K562 (cell line): ENCODE data around the gene STK11. TPM values are rescaled to one million over a fixed set of nuclear protein-coding genes. Genes with fewer than 3 reads are reported as not detected.

Experiments used
- CREB1 ChIP-seq, 2 experiments: sonication (generic) in 1 of 2; formaldehyde crosslinking in 1 of 2; IDR thresholded peaks; 2 replicates each; pipeline versions ENCODE4 v1.6.1 to v1.8.0; 2012 to 2022; ENCODE audit warnings: inconsistent platforms in 1 of 2, mild to moderate bottlenecking in 1 of 2, missing genetic modification reagents in 1 of 2, moderate library complexity in 1 of 2
- GABPB1 ChIP-seq: sonication (generic); formaldehyde crosslinking; IDR thresholded peaks from 2 replicates; pipeline ENCODE4 v1.8.0; 2022; ENCODE audit warnings: mild to moderate bottlenecking, missing genetic modification reagents
- MCM7 ChIP-seq, 2 experiments: fragments of 450-650 bp; IDR thresholded peaks; 2 replicates each; pipeline ENCODE4 v1.6.1; 2016 to 2018
- PHB2 ChIP-seq: fragments of 450-650 bp; IDR thresholded peaks from 2 replicates; pipeline ENCODE4 v1.6.1; 2017; ENCODE audit warnings: low read depth
- RBM14 ChIP-seq: fragments of 200-400 bp; formaldehyde crosslinking; IDR thresholded peaks from 2 replicates; pipeline ENCODE4 v1.6.1; 2018; ENCODE audit warnings: low read depth, mild to moderate bottlenecking, low read length, moderate library complexity, borderline replicate concordance; ENCODE audit not compliant: insufficient read depth
- RHOXF2B ChIP-seq: fragments of 250-450 bp; sonication (Bioruptor Pico); conservative IDR thresholded peaks from 2 replicates; pipeline ENCODE4 v1.5.1; 2021
- SAFB2 ChIP-seq: fragments of 200-400 bp; formaldehyde crosslinking; IDR thresholded peaks from 2 replicates; pipeline ENCODE4 v1.6.1; 2018; ENCODE audit warnings: borderline replicate concordance, low read length, low read depth, moderate library complexity; ENCODE audit not compliant: severe bottlenecking
- SNRNP70 ChIP-seq: fragments of 200-400 bp; formaldehyde crosslinking; optimal IDR thresholded peaks from 2 replicates; pipeline ENCODE3; 2017; ENCODE audit warnings: low read depth, low read length
- SRF ChIP-seq, 2 experiments: fragments of 250-450, 450-650 bp in 1 of 2; sonication (Bioruptor Pico) in 1 of 2; sonication (generic) in 1 of 2; formaldehyde crosslinking; IDR thresholded peaks; 2 replicates each; pipeline versions ENCODE4 v1.5.0 to v1.5.1; 2020 to 2022; ENCODE audit warnings: mild to moderate bottlenecking in 1 of 2, missing genetic modification reagents in 1 of 2
- U2AF2 ChIP-seq: fragments of 200-400 bp; formaldehyde crosslinking; optimal IDR thresholded peaks from 2 replicates; pipeline ENCODE3; 2017; ENCODE audit warnings: low read depth, mild to moderate bottlenecking, low read length
- WHSC1 ChIP-seq: IDR thresholded peaks from one replicate; pipeline ENCODE4 v1.6.1; 2012; ENCODE audit warnings: low read length, control low read depth, inconsistent platforms
- YBX1 ChIP-seq: fragments of 450-650 bp; IDR thresholded peaks from 2 replicates; pipeline ENCODE4 v1.7.1; 2016; ENCODE audit warnings: mild to moderate bottlenecking
- ZKSCAN8 ChIP-seq: fragments of 200-800 bp; sonication (Bioruptor generic); IDR thresholded peaks from 2 replicates; pipeline ENCODE4 v1.6.1; 2016; ENCODE audit warnings: missing genetic modification characterization, missing compliant biosample characterization
- ZNF311 ChIP-seq: fragments of 250-450 bp; sonication (Bioruptor Pico); IDR thresholded peaks from 2 replicates; pipeline ENCODE4 v1.4.0; 2020; ENCODE audit warnings: mild to moderate bottlenecking, moderate library complexity
- ZNF57 ChIP-seq: fragments of 450-650 bp; formaldehyde crosslinking; IDR thresholded peaks from 2 replicates; pipeline ENCODE4 v1.4.0; 2020; ENCODE audit warnings: mild to moderate bottlenecking, moderate library complexity
- ZNF75A ChIP-seq: fragments of 450-650 bp; formaldehyde crosslinking; IDR thresholded peaks from 2 replicates; pipeline ENCODE4 v1.4.0; 2020; ENCODE audit warnings: mild to moderate bottlenecking
- polyA plus RNA-seq, 8 experiments: library from polyadenylated mRNA; depleted of rRNA in 4 of 8; stranded (reverse) in 5 of 8; unstranded in 3 of 8; fragments of >200 nt; fragmentation: Nextera tagmentation in 2 of 8; fragmentation: Illumina TruSeq in 1 of 8; extraction: Ambion mirVana in 2 of 8; extraction: Trizol in 1 of 8; gene quantifications; 2 replicates each; pipeline versions ENCODE4 v1.2.1 to v1.2.3, GENCODE V29; 2011 to 2014; ENCODE audit warnings: inconsistent platforms in 1 of 8, missing spikeins in 1 of 8
- total RNA-seq, 7 experiments: library from RNA; depleted of rRNA in 6 of 7; stranded (reverse); fragments of >200 nt in 6 of 7; fragmentation: Illumina TruSeq in 2 of 7; extraction: Trizol in 2 of 7; gene quantifications; 2 replicates each; pipeline versions ENCODE4 v1.2.1 to v1.2.3, GENCODE V29; 2011 to 2021; ENCODE audit warnings: low replicate concordance in 1 of 7
- TF ChIP-seq, protein P1 (sequence below): sonication (generic); formaldehyde crosslinking; IDR thresholded peaks from 2 replicates; pipeline ENCODE4 v1.8.0; 2022; ENCODE audit warnings: mild to moderate bottlenecking, missing genetic modification reagents, borderline replicate concordance
- TF ChIP-seq, protein P2 (sequence below): sonication (generic); formaldehyde crosslinking; IDR thresholded peaks from 2 replicates; pipeline ENCODE4 v1.8.1; 2022; ENCODE audit warnings: missing genetic modification reagents
- TF ChIP-seq, protein P3 (sequence below): fragments of 450-650 bp; IDR thresholded peaks from 2 replicates; pipeline ENCODE4 v1.6.1; 2017; ENCODE audit warnings: antibody characterized with exemption
- TF ChIP-seq, protein P4 (sequence below): sonication (generic); formaldehyde crosslinking; IDR thresholded peaks from 2 replicates; pipeline ENCODE4 v1.8.0; 2022; ENCODE audit warnings: mild to moderate bottlenecking, low read depth, missing genetic modification reagents
- TF ChIP-seq, protein P5 (sequence below): fragments of 250-450 bp; sonication (Bioruptor Pico); IDR thresholded peaks from 2 replicates; pipeline ENCODE4 v1.6.1; 2021; ENCODE audit warnings: mild to moderate bottlenecking

Gene STK11
- total and polyA plus RNA-seq, 9 of the 15 experiments (the other 6 are each of a cell fraction or from before 2014, with no cell fraction given) = 0.15 to 96.5 (median 31.7) TPM

DNA sequence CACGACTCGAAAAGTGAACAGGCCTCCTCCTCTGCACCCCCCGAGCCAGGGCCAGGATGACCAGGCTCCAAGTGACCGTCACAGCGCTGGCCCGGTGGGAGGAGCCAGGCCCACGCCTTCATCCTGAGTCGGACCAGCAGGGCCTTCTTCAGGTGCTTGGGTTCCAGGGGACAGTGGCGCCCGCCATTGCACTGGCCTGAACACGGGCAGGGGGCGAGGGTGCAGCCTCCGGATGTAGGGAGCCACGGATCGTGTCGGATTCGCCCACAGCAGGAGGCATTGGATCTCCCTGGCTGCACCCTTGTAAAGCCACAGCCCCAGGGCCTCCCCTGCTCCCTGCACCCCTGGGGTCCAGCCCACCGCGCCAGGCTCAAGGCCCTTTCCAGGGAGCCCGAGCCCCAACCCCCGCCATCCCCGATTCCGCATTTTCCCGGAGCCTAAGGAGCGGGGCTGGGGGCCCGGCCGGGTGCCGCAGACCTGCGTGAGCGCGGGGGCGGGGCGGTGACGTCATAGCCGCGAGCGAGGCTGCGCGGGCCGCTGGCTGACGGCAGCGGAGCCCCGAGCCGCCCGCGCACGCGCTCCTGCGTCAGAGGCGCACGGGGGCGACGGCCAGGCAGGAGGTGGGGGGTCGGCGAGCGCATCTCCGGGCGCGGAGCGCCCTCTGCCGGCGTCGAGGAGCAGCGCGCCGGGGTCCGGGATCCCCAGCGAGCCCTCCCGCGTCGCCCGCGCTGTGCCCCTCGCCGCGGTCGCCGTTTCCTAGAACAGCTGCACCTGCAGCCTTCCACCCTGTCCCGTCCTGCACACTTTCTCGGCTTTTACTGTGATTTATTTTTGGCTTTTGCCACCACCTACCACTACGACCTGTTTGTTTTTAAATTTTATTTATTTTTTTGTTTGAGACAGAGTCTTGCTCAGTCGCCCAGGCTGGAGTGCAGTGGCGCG is 34.5 kb downstream of the STK11 start (continued):
- TF ChIP-seq, protein P1, sequence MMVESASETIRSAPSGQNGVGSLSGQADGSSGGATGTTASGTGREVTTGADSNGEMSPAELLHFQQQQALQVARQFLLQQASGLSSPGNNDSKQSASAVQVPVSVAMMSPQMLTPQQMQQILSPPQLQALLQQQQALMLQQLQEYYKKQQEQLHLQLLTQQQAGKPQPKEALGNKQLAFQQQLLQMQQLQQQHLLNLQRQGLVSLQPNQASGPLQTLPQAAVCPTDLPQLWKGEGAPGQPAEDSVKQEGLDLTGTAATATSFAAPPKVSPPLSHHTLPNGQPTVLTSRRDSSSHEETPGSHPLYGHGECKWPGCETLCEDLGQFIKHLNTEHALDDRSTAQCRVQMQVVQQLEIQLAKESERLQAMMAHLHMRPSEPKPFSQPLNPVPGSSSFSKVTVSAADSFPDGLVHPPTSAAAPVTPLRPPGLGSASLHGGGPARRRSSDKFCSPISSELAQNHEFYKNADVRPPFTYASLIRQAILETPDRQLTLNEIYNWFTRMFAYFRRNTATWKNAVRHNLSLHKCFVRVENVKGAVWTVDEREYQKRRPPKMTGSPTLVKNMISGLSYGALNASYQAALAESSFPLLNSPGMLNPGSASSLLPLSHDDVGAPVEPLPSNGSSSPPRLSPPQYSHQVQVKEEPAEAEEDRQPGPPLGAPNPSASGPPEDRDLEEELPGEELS (CRISPR knock-in tag) = no peak
- TF ChIP-seq GABPB1 (CRISPR knock-in tag) (no peak), SAFB2 (no peak), U2AF2 (no peak), PHB2 (no peak), WHSC1 (no peak), ZNF57 (CRISPR knock-in tag) (no peak), SNRNP70 (no peak), MCM7 (IDR thresholded peaks at IDR 0.05) (no peak), RBM14 (no peak), ZNF75A (CRISPR knock-in tag) (peak; percentile 36; the same call in 1 of the 2 replicates), CREB1 (IDR thresholded peaks at IDR 0.05) (peak; percentile 97), CREB1 (CRISPR knock-in tag; IDR thresholded peaks at IDR 0.05) (peak; percentile 95), RHOXF2B (CRISPR knock-in tag) (no peak), ZNF311 (CRISPR knock-in tag) (no peak), SRF (CRISPR knock-in tag; IDR thresholded peaks at IDR 0.05) (no peak), ZKSCAN8 (CRISPR knock-in tag) (no peak), YBX1 (no peak)
- TF ChIP-seq, protein P2, sequence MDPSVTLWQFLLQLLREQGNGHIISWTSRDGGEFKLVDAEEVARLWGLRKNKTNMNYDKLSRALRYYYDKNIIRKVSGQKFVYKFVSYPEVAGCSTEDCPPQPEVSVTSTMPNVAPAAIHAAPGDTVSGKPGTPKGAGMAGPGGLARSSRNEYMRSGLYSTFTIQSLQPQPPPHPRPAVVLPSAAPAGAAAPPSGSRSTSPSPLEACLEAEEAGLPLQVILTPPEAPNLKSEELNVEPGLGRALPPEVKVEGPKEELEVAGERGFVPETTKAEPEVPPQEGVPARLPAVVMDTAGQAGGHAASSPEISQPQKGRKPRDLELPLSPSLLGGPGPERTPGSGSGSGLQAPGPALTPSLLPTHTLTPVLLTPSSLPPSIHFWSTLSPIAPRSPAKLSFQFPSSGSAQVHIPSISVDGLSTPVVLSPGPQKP (CRISPR knock-in tag) = no peak
- TF ChIP-seq, protein P3, sequence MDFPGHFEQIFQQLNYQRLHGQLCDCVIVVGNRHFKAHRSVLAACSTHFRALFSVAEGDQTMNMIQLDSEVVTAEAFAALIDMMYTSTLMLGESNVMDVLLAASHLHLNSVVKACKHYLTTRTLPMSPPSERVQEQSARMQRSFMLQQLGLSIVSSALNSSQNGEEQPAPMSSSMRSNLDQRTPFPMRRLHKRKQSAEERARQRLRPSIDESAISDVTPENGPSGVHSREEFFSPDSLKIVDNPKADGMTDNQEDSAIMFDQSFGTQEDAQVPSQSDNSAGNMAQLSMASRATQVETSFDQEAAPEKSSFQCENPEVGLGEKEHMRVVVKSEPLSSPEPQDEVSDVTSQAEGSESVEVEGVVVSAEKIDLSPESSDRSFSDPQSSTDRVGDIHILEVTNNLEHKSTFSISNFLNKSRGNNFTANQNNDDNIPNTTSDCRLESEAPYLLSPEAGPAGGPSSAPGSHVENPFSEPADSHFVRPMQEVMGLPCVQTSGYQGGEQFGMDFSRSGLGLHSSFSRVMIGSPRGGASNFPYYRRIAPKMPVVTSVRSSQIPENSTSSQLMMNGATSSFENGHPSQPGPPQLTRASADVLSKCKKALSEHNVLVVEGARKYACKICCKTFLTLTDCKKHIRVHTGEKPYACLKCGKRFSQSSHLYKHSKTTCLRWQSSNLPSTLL = no peak
- TF ChIP-seq, protein P4, sequence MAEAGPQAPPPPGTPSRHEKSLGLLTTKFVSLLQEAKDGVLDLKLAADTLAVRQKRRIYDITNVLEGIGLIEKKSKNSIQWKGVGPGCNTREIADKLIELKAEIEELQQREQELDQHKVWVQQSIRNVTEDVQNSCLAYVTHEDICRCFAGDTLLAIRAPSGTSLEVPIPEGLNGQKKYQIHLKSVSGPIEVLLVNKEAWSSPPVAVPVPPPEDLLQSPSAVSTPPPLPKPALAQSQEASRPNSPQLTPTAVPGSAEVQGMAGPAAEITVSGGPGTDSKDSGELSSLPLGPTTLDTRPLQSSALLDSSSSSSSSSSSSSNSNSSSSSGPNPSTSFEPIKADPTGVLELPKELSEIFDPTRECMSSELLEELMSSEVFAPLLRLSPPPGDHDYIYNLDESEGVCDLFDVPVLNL = no peak
- TF ChIP-seq, protein P5, sequence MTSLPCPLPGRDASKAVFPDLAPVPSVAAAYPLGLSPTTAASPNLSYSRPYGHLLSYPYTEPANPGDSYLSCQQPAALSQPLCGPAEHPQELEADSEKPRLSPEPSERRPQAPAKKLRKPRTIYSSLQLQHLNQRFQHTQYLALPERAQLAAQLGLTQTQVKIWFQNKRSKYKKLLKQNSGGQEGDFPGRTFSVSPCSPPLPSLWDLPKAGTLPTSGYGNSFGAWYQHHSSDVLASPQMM = no peak
